Hepatocyte (in vitro differentiated cells): ENCODE results near the gene MIS18BP1.

Source experiments
- EZH2 ChIP-seq: fragments of 200-600 bp; sonication (generic); IDR thresholded peaks from 2 replicates; pipeline ENCODE4 v1.6.1; 2016; ENCODE audit warnings: antibody characterized with exemption, mild to moderate bottlenecking, borderline replicate concordance
- EZH2phosphoT487 ChIP-seq: fragments of 200-600 bp; sonication (generic); IDR thresholded peaks from one replicate; pipeline ENCODE4 v1.6.1; 2018; ENCODE audit warnings: antibody characterized with exemption, mild to moderate bottlenecking, low read depth, moderate library complexity; ENCODE audit not compliant: unreplicated experiment, severe bottlenecking
- TF ChIP-seq, protein P1 (sequence below): fragments of 200-600 bp; sonication (generic); IDR thresholded peaks from 2 replicates; pipeline ENCODE4 v1.5.1; 2016; ENCODE audit warnings: antibody characterized with exemption, mild to moderate bottlenecking; ENCODE audit not compliant: poor library complexity

GRCh38 chr14:45258073-45258472, 5.1 kb upstream of the MIS18BP1 start:
- TF ChIP-seq, protein P1, sequence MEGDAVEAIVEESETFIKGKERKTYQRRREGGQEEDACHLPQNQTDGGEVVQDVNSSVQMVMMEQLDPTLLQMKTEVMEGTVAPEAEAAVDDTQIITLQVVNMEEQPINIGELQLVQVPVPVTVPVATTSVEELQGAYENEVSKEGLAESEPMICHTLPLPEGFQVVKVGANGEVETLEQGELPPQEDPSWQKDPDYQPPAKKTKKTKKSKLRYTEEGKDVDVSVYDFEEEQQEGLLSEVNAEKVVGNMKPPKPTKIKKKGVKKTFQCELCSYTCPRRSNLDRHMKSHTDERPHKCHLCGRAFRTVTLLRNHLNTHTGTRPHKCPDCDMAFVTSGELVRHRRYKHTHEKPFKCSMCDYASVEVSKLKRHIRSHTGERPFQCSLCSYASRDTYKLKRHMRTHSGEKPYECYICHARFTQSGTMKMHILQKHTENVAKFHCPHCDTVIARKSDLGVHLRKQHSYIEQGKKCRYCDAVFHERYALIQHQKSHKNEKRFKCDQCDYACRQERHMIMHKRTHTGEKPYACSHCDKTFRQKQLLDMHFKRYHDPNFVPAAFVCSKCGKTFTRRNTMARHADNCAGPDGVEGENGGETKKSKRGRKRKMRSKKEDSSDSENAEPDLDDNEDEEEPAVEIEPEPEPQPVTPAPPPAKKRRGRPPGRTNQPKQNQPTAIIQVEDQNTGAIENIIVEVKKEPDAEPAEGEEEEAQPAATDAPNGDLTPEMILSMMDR, result no peak
- TF ChIP-seq EZH2phosphoT487 (no peak), EZH2 (no peak)
